HepG2 (cell line): ENCODE measurements around the gene TCF20. TPM values are rescaled to one million over a fixed set of nuclear protein-coding genes. Genes with fewer than 3 reads are reported as not detected.

Source experiments
- BRCA1 ChIP-seq: sonication (generic); formaldehyde crosslinking; IDR thresholded peaks from 2 replicates; pipeline ENCODE4 v1.4.0; 2020; ENCODE audit warnings: missing genetic modification reagents
- FOXO4 ChIP-seq: sonication (generic); formaldehyde crosslinking; conservative IDR thresholded peaks from 2 replicates; pipeline ENCODE4 v1.8.1; 2023; ENCODE audit warnings: missing genetic modification reagents
- MED13 ChIP-seq: sonication (generic); formaldehyde crosslinking; IDR thresholded peaks from 2 replicates; pipeline ENCODE4 v1.5.0; 2020; ENCODE audit warnings: missing genetic modification reagents
- RFXANK ChIP-seq: IDR thresholded peaks from 2 replicates; pipeline ENCODE4 v1.6.1; 2016
- SMAD3 ChIP-seq: sonication (generic); formaldehyde crosslinking; IDR thresholded peaks from 2 replicates; pipeline ENCODE4 v1.4.0; 2020; ENCODE audit warnings: missing genetic modification reagents
- SNAPC2 ChIP-seq: sonication (generic); formaldehyde crosslinking; IDR thresholded peaks from 2 replicates; pipeline ENCODE4 v1.8.1; 2022; ENCODE audit warnings: mild to moderate bottlenecking, missing genetic modification reagents
- SP1 ChIP-seq, 2 experiments: fragments of 450-650 bp in 1 of 2; sonication (generic) in 1 of 2; formaldehyde crosslinking in 1 of 2; IDR thresholded peaks; 2 replicates each; pipeline versions ENCODE4 v1.4.0 to v1.6.1; 2016 to 2020; ENCODE audit warnings: missing genetic modification reagents in 1 of 2
- SP5 ChIP-seq: IDR thresholded peaks from 2 replicates; pipeline ENCODE4 v1.6.1; 2016; ENCODE audit warnings: low read depth, borderline replicate concordance
- THAP7 ChIP-seq: sonication (generic); formaldehyde crosslinking; IDR thresholded peaks from 2 replicates; pipeline ENCODE4 v1.8.1; 2023; ENCODE audit warnings: mild to moderate bottlenecking, missing genetic modification reagents
- THYN1 ChIP-seq: sonication (generic); formaldehyde crosslinking; IDR thresholded peaks from 2 replicates; pipeline ENCODE4 v1.8.1; 2023; ENCODE audit warnings: low read depth, mild to moderate bottlenecking, moderate library complexity, missing genetic modification reagents, borderline replicate concordance
- ZC3H13 ChIP-seq: sonication (generic); formaldehyde crosslinking; IDR thresholded peaks from 2 replicates; pipeline ENCODE4 v1.8.1; 2023; ENCODE audit warnings: mild to moderate bottlenecking, missing genetic modification reagents, moderate library complexity
- ZNF256 ChIP-seq: sonication (generic); formaldehyde crosslinking; conservative IDR thresholded peaks from 2 replicates; pipeline ENCODE4 v1.4.0; 2020; ENCODE audit warnings: missing genetic modification reagents
- ZNF318 ChIP-seq: sonication (generic); formaldehyde crosslinking; IDR thresholded peaks from 2 replicates; pipeline ENCODE4 v1.4.0; 2020; ENCODE audit warnings: mild to moderate bottlenecking, missing genetic modification reagents
- ZNF335 ChIP-seq: sonication (generic); formaldehyde crosslinking; IDR thresholded peaks from 2 replicates; pipeline ENCODE4 v1.4.0; 2020; ENCODE audit warnings: missing genetic modification reagents
- ZNF605 ChIP-seq: sonication (generic); formaldehyde crosslinking; IDR thresholded peaks from 2 replicates; pipeline ENCODE4 v1.8.0; 2022; ENCODE audit warnings: mild to moderate bottlenecking, missing genetic modification reagents
- ZNF75D ChIP-seq: sonication (generic); formaldehyde crosslinking; IDR thresholded peaks from 2 replicates; pipeline ENCODE4 v1.8.1; 2023; ENCODE audit warnings: missing genetic modification reagents, mild to moderate bottlenecking, borderline replicate concordance
- ZNF780A ChIP-seq: sonication (generic); formaldehyde crosslinking; IDR thresholded peaks from 2 replicates; pipeline ENCODE4 v1.8.0; 2022; ENCODE audit warnings: mild to moderate bottlenecking, missing genetic modification reagents, moderate library complexity
- ZNF788 ChIP-seq: sonication (generic); formaldehyde crosslinking; IDR thresholded peaks from 2 replicates; pipeline ENCODE4 v1.5.0; 2020; ENCODE audit warnings: mild to moderate bottlenecking, missing genetic modification reagents, borderline replicate concordance
- polyA plus RNA-seq, 8 experiments: library from polyadenylated mRNA; depleted of rRNA in 3 of 8; stranded (reverse) in 7 of 8; unstranded in 1 of 8; fragments of >200 nt; fragmentation: Illumina TruSeq in 4 of 8; extraction: Trizol in 4 of 8; gene quantifications; 2 replicates each; pipeline versions ENCODE4 v1.2.1 to v1.2.3, GENCODE V29; 2011 to 2016; ENCODE audit warnings: low read depth in 4 of 8, missing spikeins in 1 of 8, mixed read lengths in 1 of 8; ENCODE audit not compliant: insufficient read depth in 1 of 8
- total RNA-seq, 5 experiments: library from RNA; depleted of rRNA; stranded (reverse); fragments of >200 nt; fragmentation: Illumina TruSeq; extraction: Trizol; gene quantifications; 2 replicates each; pipeline ENCODE4 v1.2.3, GENCODE V29; 2016; ENCODE audit warnings: low read depth in 1 of 5

Gene TCF20
- total and polyA plus RNA-seq, 2 of the 13 experiments (the other 11 are each of a cell fraction or from before 2014, with no cell fraction given) = 12.8 to 23.7 TPM

- TF ChIP-seq ZNF318 (CRISPR knock-in tag) = no peak
- TF ChIP-seq ZNF605 (CRISPR knock-in tag) = peak; percentile 46; the same call in 1 of the 2 replicates
- TF ChIP-seq MED13 (CRISPR knock-in tag) = no peak
- TF ChIP-seq FOXO4 (CRISPR knock-in tag) = 0 out of 2 replicates have a peak, but pooled peaks have one; percentile 77
- TF ChIP-seq BRCA1 (CRISPR knock-in tag) = peak; percentile 66; the same call in 1 of the 2 replicates
- no peak for TF ChIP-seq SNAPC2
- TF ChIP-seq SP1 (IDR thresholded peaks at IDR 0.05) = no peak
- peak; percentile 53 for TF ChIP-seq SP1 (CRISPR knock-in tag; IDR thresholded peaks at IDR 0.05)
- TF ChIP-seq THAP7 (CRISPR knock-in tag) = no peak
- no peak for TF ChIP-seq THYN1
- TF ChIP-seq ZC3H13 (CRISPR knock-in tag) = no peak
- no peak for TF ChIP-seq ZNF788 (CRISPR knock-in tag)
- peak; percentile 30; the same call in 1 of the 2 replicates for TF ChIP-seq SP5 (CRISPR knock-in tag)
- peak; percentile 94 for TF ChIP-seq SMAD3
- TF ChIP-seq ZNF256 (CRISPR knock-in tag) = 0 out of 2 replicates have a peak, but pooled peaks have one; percentile 55
- peak; percentile 69; the same call in 1 of the 2 replicates for TF ChIP-seq ZNF335 (CRISPR knock-in tag)
- peak; percentile 63; the same call in 1 of the 2 replicates for TF ChIP-seq RFXANK (CRISPR knock-in tag)
- no peak for TF ChIP-seq ZNF75D (CRISPR knock-in tag)
- TF ChIP-seq ZNF780A (CRISPR knock-in tag) = peak; percentile 76; the same call in 1 of the 2 replicates
Observed at GRCh38 chr22:42294034-42294985, 23.9 kb upstream of the TCF20 start (continued).
